ENCODE measurements around the gene TAF11.
A peak's percentile ranks its signal among the peaks of the same experiment; 100 is the strongest.
"Not testable (repeated sequence)": the region's sequence is repeated elsewhere in the genome, so short reads cannot be mapped to it uniquely, and the experiment has no call there.

Gene TAF11, protein sequence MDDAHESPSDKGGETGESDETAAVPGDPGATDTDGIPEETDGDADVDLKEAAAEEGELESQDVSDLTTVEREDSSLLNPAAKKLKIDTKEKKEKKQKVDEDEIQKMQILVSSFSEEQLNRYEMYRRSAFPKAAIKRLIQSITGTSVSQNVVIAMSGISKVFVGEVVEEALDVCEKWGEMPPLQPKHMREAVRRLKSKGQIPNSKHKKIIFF

GRCh38 chr6:34887753-34888513 is at the start of gene TAF11:
Gene TAF11 (minus strand): TSS chr6:34888042. CDS start chr6:34887957, 85 bp downstream.
- DNase-seq = peak; percentile 95

- DNase-seq = no peak
Observed at GRCh38 chr6:34934516-34934915, 46.7 kb upstream of the TAF11 start.

- DNase-seq = not testable (repeated sequence)
Observed at GRCh38 chr6:34932202-34932601, 44.4 kb upstream of the TAF11 start.

DNA sequence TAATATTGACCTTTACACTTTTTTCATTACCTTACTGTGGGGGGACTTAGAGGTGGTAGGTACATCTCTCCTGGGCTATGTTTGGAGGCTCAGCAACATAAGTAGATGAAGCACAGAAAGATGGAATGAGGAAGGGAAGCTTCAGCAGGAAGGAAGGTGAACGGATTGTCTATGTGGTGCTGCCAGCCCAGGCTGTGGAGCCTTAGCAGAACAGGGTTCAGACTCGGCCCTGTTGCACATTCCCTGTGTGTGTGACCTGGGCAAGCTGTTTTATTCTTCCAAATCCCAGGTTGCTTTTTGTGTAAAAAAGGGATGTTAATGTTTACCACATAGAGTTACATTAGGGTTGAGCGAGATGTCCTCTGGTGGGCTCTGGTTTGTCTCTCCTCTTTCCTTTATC is 42.4 kb upstream of the TAF11 start:
- DNase-seq = no peak

DNA sequence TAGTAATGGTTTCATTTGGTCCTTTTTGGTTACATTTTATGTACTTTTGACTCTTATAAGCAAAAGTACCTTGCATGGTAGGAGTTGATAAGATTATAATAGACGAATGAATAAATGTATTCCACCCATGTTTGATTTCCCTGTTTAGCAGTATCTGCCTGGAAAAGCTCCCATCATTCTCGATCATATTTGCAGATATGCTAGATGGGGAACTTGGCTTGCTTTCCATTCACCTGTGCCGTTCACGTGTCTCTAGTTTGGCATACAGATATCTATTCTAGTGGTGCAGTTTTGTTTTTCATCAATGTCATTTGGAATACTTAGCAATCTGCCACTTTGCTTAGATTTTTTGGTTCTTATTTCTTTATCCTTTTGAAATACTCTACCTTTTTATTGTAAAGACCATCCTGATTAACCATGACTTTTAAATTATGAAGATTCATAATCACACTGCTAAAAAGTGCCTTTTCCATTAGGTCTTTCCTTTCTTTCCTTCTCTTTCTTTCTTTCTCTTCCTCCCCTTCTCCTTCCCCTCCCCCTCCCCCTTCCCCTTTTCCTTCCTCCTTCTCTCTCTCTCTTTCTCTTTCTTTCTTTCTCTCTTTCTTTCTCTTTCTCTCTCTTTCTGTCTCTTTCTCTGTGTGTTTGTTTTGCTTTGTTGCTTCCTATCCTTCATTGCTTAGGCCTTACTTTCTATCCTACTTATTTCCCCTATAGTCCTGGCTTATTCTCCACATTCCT is 41.6 kb upstream of the TAF11 start:
- DNase-seq = no peak

DNA sequence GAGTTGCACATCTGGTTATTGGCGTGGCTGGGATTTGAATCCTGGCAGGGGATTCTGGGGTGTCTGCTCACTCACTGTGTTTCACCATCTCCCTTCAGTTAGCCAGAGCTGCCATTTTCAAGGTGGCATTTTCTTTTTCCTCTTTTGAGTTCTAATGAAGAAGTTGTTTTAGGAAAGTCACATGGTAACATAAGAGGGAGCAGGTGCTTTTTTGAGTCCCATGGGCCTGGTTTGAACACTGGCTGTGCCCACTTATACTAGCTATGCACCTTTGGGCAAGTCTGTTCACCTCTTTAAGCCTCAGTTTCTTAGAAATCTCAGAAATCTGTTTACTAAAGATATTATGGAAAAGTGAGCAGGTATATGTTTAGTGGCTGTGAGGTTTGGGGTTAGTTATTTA is 40.9 kb upstream of the TAF11 start:
- no peak for DNase-seq

- no peak for DNase-seq
Observed at GRCh38 chr6:34928220-34928619, 40.4 kb upstream of the TAF11 start.

DNA sequence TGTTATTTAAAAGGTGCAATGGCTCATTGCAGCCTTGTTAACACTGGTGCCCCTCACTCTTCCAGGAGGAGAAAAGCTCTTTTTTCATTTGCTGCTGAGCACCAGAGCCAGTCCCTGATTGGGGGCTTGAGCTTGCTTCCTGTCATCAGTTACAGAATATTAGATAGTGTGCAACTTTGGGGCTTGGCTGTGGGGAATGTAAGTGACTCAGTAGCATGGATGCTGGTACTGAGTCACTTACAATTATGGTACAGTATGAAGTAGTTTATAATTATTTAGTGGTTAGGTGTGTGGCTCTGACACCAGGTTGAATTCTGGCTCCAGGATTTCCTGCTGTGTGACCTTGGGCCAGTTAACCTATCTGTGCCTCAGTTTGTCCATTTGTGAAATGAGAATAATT is 38.8 kb upstream of the TAF11 start:
- DNase-seq = no peak

DNA sequence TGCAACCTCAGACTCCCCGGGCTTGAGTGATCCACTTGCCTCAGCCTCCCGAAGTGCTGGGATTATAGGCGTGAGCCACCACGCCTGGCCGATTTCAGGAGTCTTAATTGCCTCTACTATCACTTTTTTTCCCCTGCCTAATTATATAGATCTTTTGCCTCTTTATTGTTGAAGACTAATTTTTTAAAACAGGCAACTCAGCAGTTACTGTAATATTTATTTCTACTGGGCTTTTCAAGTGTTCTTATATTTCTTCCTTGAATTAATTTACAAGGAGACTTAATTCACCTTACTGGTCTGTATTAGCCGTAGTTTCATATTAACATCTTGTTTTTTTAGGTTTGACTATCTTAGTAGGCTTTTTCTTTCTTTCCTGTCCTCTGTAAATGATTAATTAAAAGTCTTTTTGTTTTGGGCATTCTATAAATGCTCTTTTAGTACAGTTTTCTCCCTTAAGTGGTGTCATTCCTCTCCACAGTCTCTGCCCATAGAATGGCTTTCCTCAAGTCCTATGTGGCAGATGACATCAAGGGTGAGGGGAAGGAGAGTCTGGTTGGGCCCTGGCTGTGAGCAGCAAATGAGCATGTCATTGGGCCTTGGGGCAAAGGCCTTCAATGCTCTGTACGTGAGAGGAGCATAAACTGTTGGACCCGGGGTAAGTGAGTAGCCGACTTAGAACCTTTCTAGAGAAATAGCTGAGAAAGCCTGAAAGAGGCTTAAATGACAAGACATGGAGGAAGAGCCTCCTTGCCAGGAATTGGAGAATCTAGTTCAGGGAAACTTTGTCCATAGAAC is 37.2 kb upstream of the TAF11 start:
- DNase-seq = no peak

- DNase-seq = peak; percentile 73
Observed at GRCh38 chr6:34922177-34922663, 34.4 kb upstream of the TAF11 start.

- DNase-seq = no peak
Observed at GRCh38 chr6:34920097-34920496, 32.3 kb upstream of the TAF11 start.

- DNase-seq = no peak
Observed at GRCh38 chr6:34919651-34920050, 31.8 kb upstream of the TAF11 start.

DNA sequence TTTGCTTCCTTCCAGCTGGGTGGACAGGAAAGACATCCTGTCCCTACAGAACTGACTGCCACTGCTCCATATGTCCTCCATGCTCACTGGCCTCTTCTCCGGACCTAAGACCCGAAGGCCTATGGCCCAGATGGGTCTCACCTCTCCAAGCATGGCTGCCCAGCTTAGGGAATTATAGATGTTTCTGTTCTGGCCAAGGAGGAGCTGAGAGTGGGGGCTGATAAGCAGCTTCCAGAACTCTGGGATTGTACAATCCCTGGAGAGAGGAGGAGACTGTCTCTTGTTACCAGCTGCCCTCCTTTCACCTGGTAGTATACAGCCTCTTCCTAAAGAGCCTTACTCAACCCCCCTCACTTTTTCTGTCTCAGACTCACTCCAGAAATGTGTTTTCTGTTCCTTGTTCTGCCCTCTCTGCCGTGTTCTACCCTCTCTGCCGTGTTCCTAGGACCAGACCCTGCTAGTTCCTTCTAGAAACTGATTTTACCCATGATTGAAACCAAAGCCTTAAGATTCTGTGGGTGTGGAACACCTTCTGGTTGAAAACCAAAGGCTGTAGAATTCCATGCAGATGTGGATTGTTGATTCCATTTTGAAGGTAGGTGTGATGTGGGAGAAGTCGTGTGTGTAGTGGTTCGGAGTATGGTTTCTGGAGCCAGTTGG is 29.9 kb upstream of the TAF11 start:
- no peak for DNase-seq

DNA sequence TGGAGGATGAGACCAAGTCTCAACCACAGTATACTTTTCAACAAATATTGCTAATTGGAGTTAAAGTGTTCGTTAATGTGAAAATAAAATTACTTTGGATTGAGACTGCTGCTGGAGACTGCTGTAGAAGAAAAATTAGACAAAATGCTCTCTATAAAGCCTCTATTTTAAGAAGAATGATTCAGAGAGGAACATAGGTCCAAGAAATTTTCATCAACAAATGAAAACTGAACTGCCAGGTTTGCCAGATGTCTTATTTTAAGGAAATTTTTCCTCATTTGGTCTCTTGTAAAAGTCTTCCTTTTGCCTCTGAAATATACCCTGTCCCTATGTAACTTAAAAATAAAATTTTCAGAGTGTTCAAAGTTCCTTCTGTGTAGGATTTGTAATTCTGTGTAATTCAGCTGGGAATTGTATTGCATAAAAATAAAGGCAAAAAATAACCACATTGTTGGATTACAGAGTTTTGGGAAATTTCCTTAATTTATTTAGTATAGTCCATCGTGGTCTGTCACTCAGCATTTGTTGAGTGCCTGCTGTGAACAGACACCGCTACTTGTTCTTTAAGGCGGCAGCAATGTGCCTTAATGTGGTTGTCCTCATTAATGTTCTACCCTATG is 28.6 kb upstream of the TAF11 start:
- DNase-seq = no peak

DNA sequence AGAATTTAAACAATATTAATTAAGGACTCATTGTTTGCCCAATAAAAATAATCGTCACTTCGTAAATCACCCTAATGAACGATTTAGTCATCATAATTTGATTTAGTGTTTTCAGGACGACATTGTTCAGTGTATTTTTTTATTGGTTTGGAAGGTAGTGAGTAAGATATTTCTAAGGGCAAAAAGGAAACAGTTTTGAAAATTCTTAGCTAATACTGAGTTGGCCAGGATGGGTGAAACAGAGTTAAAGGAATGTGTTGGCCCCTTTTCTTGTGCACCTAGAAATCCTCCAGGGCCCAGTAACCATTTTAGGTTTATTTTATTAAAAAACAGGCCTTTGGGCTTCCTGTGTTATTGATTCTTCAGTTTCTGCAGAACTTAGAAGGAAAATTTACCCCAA is 26.5 kb upstream of the TAF11 start:
- DNase-seq = no peak

- DNase-seq = no peak
Observed at GRCh38 chr6:34912715-34913464, 25.0 kb upstream of the TAF11 start.

DNA sequence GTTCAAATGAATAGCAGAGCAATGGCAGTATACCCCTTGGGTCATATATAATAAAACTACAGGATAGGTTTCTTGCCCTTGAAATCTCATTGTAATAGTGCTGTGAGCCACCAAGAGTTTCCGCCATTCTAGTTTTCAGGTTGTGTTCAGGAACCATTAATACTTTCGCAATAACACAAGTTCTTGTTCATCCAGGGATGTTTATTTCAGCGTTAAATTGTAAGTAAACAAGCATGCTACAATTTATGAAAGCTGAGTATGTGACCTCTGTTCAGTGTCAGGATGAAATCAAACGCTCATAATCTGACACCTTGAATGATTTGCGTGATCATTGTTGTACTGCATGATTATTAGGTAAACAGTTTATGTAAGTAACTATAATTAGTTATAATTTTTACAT is 24.0 kb upstream of the TAF11 start:
- DNase-seq = no peak

- DNase-seq = no peak
Observed at GRCh38 chr6:34909320-34909883, 21.6 kb upstream of the TAF11 start.

GRCh38 chr6:34908194-34908593 is 20.4 kb upstream of the TAF11 start:
- no peak for DNase-seq

DNA sequence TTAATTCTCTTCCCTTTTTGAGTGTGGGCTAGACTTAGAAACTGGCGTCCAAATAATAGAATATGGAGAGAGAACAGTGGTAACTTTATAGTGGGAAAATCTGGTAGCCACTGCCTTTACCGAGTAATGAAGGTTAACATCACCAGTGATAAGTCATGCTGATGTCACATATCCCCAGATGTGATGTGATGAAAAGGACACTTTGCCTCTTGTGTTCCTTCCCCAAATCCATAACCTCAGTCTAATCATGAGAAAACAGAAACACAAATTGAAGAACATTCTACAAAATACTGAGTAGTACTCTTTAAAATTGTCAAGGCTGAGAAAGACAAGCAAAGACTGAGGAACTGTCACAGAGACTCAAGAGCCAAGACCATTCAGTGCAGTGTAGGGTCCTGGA is 19.0 kb upstream of the TAF11 start:
- DNase-seq = no peak

All from DMS53 (cell line).